Measurements from ENCODE around the gene ADCY1.

ADCY1 gene

DNA sequence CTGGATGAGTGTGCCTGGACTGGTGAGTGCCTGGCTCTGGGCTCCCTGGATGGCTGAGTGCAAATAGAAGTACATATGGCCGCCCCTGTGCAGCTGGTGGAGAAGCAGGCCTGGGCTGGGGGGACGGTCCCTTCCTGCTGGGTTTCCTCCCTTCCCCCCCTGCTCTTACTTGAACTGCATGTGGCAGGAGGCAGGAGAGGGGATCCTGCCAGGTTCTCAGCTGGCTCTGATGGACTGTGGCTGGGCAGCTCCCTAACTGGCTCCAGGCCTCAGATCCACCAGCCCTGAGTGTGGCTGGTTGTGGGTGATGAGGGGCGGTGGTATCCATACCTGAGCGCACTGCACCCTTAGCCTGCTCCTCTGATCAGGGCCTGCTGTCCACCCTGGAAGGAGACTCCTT, 26.9 kb downstream of the ADCY1 start:
- DNase-seq (ENCODE audit: low read depth, low spot score) = no peak
- ChIA-PET CTCF (no interaction called here), POLR2A (no interaction called here)
- TF ChIP-seq, protein P1, sequence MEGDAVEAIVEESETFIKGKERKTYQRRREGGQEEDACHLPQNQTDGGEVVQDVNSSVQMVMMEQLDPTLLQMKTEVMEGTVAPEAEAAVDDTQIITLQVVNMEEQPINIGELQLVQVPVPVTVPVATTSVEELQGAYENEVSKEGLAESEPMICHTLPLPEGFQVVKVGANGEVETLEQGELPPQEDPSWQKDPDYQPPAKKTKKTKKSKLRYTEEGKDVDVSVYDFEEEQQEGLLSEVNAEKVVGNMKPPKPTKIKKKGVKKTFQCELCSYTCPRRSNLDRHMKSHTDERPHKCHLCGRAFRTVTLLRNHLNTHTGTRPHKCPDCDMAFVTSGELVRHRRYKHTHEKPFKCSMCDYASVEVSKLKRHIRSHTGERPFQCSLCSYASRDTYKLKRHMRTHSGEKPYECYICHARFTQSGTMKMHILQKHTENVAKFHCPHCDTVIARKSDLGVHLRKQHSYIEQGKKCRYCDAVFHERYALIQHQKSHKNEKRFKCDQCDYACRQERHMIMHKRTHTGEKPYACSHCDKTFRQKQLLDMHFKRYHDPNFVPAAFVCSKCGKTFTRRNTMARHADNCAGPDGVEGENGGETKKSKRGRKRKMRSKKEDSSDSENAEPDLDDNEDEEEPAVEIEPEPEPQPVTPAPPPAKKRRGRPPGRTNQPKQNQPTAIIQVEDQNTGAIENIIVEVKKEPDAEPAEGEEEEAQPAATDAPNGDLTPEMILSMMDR (IDR thresholded peaks at IDR 0.05; ENCODE audit: insufficient read depth, low read length, missing control alignments) = no peak
- H3K4me3 ChIP-seq (ENCODE audit: low read depth, low read length) = no peak overlapping the region

DNA sequence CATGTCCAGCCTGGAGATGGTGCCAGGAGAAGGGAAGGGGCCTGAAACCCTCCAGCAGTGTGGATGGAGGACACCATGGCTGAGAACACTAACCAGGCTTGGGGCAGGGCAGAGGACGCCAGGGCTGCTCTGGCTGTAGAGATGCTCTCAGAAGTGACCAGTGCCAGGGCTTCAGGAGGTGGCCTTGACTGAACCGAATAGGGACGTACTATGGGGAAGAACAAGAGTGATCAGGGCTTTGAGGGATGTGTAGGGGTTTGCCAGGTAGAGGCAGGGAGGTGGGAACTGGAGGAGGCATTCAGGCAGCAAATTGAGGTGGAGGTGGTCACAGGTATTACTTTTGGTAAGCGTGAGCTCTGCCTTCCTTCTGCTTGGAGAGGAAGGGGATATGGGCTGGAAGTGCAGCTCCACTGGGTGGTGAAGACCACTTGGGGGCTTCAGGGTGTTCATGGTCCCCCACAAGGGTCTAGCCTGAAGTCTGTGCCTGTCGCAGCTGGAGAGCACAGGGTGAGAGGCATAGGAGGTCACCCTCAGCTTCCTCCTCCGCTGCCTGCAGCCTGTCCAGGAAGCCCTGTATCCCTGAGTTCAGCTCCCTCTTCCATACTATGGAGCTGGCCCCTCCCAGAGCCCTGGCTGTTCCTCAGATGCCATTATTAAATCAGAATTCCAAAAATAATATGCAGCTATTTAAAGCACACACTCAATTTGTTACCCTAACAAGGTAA, 27.8 kb downstream of the ADCY1 start:
- ChIA-PET CTCF (interaction anchor here (0.5 kb wide), 1 partner anchor 246 kb away, joined by 3 read pairs; no protein-coding TSS in a partner anchor), POLR2A (no interaction called here)
- DNase-seq (ENCODE audit: low read depth, low spot score) = no peak
- TF ChIP-seq, protein P1 (IDR thresholded peaks at IDR 0.05; ENCODE audit: insufficient read depth, low read length, missing control alignments) = no peak
- no peak overlapping the region for H3K4me3 ChIP-seq (ENCODE audit: low read depth, low read length)

DNA sequence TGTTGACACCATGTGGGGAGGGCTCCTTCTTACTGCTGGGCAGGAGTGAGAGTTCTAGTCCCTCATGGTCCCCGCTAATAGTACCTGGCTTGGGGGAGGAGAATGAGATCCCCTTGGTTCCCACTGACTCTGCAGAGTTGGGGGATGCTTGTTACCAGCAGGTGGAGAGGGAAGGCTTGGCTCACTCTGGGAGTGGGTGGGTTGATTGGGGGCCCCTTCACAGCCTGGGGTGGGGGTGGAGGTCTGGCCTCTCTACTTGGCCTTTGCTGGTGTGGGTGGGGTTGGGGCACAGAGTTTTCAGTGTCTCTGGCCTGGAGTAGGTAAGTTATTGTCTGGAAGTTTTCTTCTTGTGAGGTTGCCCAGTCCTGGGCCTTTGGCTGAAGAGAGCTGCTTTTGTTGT, 31.9 kb downstream of the ADCY1 start:
- CTCF ChIA-PET = no interaction called here
- TF ChIP-seq, protein P1 (IDR thresholded peaks at IDR 0.05; ENCODE audit: insufficient read depth, low read length, missing control alignments) = no peak
- DNase-seq (ENCODE audit: low read depth, low spot score) = no peak
- POLR2A ChIA-PET = no interaction called here
- no peak overlapping the region for H3K4me3 ChIP-seq (ENCODE audit: low read depth, low read length)

DNA sequence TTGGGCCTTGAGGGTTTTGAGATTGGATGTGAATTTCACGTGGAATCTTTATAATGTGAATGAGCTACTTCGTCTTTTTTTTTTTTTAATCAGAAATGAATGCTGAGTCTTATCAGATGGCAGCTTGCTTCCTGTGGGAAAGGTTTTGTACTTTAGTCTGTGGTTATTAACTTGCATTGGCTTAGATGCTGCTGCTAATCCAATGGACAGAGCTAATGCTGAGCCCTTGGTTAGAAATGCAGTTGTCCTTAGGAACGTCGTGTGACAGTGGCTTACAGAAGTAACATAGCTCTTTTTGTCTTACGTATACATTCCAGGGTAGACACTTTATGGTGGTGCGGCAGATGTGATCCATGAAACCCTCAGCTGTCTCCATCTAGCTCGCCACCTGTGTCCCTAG, 32.8 kb downstream of the ADCY1 start:
- DNase-seq (ENCODE audit: low read depth, low spot score) = no peak
- POLR2A ChIA-PET = no interaction called here
- TF ChIP-seq, protein P1 (IDR thresholded peaks at IDR 0.05; ENCODE audit: insufficient read depth, low read length, missing control alignments) = no peak
- no peak overlapping the region for H3K4me3 ChIP-seq (ENCODE audit: low read depth, low read length)
- CTCF ChIA-PET = interaction anchor here (0.9 kb wide), 1 partner anchor 9 kb away, joined by 5 read pairs; no protein-coding TSS in a partner anchor

DNA sequence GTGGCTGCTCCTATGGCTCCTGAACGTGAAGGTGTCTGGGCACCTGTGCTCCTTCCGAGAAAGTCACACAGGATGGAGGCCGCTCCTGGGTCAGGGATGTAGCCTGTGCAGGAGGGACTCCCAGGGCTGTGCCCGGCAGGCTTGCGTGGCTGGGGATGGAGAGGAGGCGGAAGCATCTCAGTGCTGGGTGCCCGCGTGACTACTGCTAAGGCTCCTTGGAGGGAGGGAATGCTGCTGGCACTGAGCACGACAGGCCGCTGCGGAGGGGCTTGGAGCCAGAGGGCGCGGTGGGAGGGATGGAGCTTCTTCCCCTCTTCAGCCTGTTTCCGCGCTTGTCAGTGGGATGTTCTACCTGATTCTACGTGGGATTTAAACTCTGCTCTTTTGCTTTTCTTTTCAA, 35.0 kb downstream of the ADCY1 start:
- ChIA-PET CTCF (no interaction called here), POLR2A (no interaction called here)

DNA sequence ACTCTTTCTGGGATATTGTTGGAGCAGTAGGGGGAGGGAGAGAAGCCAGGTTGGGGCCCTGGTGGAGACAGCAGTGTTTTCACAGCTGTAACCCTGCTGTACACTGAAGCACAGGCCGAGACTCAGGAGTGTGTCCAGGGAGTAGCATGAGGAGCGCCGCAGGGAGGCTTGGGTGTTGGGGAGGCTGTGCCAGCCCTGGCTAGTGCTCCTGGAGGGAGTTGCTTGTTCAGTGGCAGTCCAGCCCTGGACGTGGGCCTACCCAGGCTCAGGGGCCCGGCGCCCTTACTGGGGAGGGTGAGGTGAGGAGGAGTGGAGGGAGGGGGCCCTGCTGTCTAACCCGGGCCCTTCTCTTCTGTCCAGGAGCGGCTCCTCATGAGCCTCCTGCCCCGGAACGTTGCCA, 35.9 kb downstream of the ADCY1 start:
- no peak overlapping the region for H3K4me3 ChIP-seq (ENCODE audit: low read depth, low read length)
- TF ChIP-seq, protein P1 (IDR thresholded peaks at IDR 0.05; ENCODE audit: insufficient read depth, low read length, missing control alignments) = no peak
- POLR2A ChIA-PET = no interaction called here
- CTCF ChIA-PET = no interaction called here
- no peak for DNase-seq (ENCODE audit: low read depth, low spot score)

More for the DNA sequence above, 35.0 kb downstream of the ADCY1 start:
- TF ChIP-seq, protein P1 (IDR thresholded peaks at IDR 0.05; ENCODE audit: insufficient read depth, low read length, missing control alignments) = no peak
- no peak for DNase-seq (ENCODE audit: low read depth, low spot score)
- no peak overlapping the region for H3K4me3 ChIP-seq (ENCODE audit: low read depth, low read length)

Measured in AG04449 (cell line).